ENCODE data around the gene USP53. TPM values are rescaled to one million over a fixed set of nuclear protein-coding genes. Genes with fewer than 3 reads are reported as not detected.

USP53 gene
- total and polyA plus RNA-seq, 2 of the 13 experiments (the other 11 are each of a cell fraction or from before 2014, with no cell fraction given) = 5.3 to 8.1 TPM

DNA sequence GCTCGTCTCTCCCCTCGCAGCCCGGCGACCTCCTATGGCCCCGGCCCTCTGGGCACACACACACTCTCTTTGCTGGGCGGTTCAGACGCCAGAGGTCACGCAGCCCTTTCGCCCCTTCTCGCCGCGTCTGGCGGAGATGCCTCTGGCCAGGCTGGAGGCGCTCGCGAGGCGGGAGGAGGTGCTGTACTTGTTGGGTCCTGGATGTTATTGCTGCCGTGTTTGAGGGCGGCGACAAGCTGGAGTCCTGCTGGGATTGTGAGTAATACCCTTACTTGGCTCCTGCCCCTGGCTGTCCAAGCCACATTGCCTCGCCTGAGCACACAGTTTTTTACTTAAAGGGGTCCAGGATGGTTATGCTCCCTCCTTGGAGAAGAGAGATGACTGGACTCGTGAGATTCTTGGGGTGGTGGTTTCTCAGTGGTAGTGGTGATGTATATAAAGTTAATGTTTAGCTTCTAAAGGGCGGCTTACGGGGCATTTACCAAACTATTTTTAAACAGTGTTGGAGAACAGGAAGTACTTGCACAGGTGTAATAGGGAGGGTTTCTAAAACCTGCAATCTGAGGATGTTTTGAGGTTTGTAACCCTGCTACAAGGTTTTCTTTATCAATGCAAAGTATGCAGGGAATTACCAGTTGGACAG, 572 bp downstream of the USP53 start (continued):
- TF ChIP-seq ELF1 (CRISPR knock-in tag; IDR thresholded peaks at IDR 0.05) = no peak
- TF ChIP-seq CBX5 (CRISPR knock-in tag; IDR thresholded peaks at IDR 0.05; ENCODE audit: borderline replicate concordance) = 0 out of 2 replicates have a peak, but pooled peaks have one; percentile 82
- no peak for TF ChIP-seq GLI4 (CRISPR knock-in tag; IDR thresholded peaks at IDR 0.05; ENCODE audit: borderline replicate concordance)
- no peak for TF ChIP-seq SUZ12 (IDR thresholded peaks at IDR 0.05; ENCODE audit: low read depth, low read length)
- TF ChIP-seq NCOR1 (IDR thresholded peaks at IDR 0.05; ENCODE audit: borderline replicate concordance, low read length) = no peak
- peak; percentile 74; the same call in 1 of the 2 replicates for TF ChIP-seq ZNF430 (CRISPR knock-in tag; IDR thresholded peaks at IDR 0.05)
- TF ChIP-seq HMG20A (CRISPR knock-in tag; IDR thresholded peaks at IDR 0.05; ENCODE audit: borderline replicate concordance) = no peak
- TF ChIP-seq MAFK (conservative IDR thresholded peaks at IDR 0.05 in 1 of 2, IDR thresholded peaks at IDR 0.05 in 1 of 2; ENCODE audit: low read length in 2 of 2) = no peak
- no peak for TF ChIP-seq ZNF18 (CRISPR knock-in tag; IDR thresholded peaks at IDR 0.05; ENCODE audit: insufficient replicate concordance)
- no peak for TF ChIP-seq RBAK (CRISPR knock-in tag; IDR thresholded peaks at IDR 0.05)
- TF ChIP-seq TBX2 (CRISPR knock-in tag; IDR thresholded peaks at IDR 0.05; ENCODE audit: borderline replicate concordance) = peak; percentile 71; the same call in 1 of the 2 replicates
- TF ChIP-seq ZNF713 (CRISPR knock-in tag; IDR thresholded peaks at IDR 0.05) = no peak
- TF ChIP-seq HBP1 (CRISPR knock-in tag; IDR thresholded peaks at IDR 0.05; ENCODE audit: low read depth) = no peak
- TF ChIP-seq ATM (IDR thresholded peaks at IDR 0.05; ENCODE audit: borderline replicate concordance) = no peak
- TF ChIP-seq TRIM22 (IDR thresholded peaks at IDR 0.05) = no peak
- no peak for TF ChIP-seq ATF7 (IDR thresholded peaks at IDR 0.05)
- no peak for TF ChIP-seq ATF7 (CRISPR knock-in tag; IDR thresholded peaks at IDR 0.05)
- TF ChIP-seq SNAPC2 (CRISPR knock-in tag; IDR thresholded peaks at IDR 0.05) = no peak
- no peak for TF ChIP-seq ZNF124 (CRISPR knock-in tag; IDR thresholded peaks at IDR 0.05)
- TF ChIP-seq CHD4 (IDR thresholded peaks at IDR 0.05; ENCODE audit: borderline replicate concordance, low read length) = no peak
- TF ChIP-seq ZFP36 (IDR thresholded peaks at IDR 0.05; ENCODE audit: borderline replicate concordance, low read depth, low read length, partially characterized antibody) = no peak
- TF ChIP-seq, protein P1, sequence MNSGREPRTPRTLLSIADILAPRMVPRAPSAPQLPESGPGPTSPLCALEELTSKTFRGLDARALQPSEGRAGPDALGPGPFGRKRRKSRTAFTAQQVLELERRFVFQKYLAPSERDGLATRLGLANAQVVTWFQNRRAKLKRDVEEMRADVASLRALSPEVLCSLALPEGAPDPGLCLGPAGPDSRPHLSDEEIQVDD (CRISPR knock-in tag; IDR thresholded peaks at IDR 0.05; ENCODE audit: borderline replicate concordance) = peak; percentile 29; the same call in 1 of the 2 replicates
- TF ChIP-seq PCBP1 (IDR thresholded peaks at IDR 0.05; ENCODE audit: borderline replicate concordance, low read depth, low read length) = no peak
- no peak for TF ChIP-seq TOPORS (CRISPR knock-in tag; IDR thresholded peaks at IDR 0.05)
- TF ChIP-seq ZNF777 (CRISPR knock-in tag; IDR thresholded peaks at IDR 0.05) = no peak
- no peak for TF ChIP-seq ZNF251 (CRISPR knock-in tag; IDR thresholded peaks at IDR 0.05)
- TF ChIP-seq ZNF121 (CRISPR knock-in tag; IDR thresholded peaks at IDR 0.05) = no peak
